ENCODE results near the gene FOXRED2. TPM values are rescaled to one million over a fixed set of nuclear protein-coding genes. Genes with fewer than 3 reads are reported as not detected.

Gene FOXRED2
- polyA plus RNA-seq, 1 of the 3 experiments (the other 2 are of a cell fraction) = 7.9 TPM

GRCh38 chr22:36461665-36462649 lies 44.9 kb downstream of the FOXRED2 start:
- Histone ChIP-seq H3K27ac (ENCODE audit: low read depth in 2 of 2, low read length in 1 of 2) (peak overlapping the region in 1 of 2 experiments; percentile 54; a peak in 2 of 4 replicates), H4K20me1 (ENCODE audit: insufficient read depth) (no peaks in the 10 kb centered on the region)
- POLR2A ChIA-PET = no interaction called here

GRCh38 chr22:36460202-36460601 lies 46.6 kb downstream of the FOXRED2 start:
- ChIA-PET CTCF (interaction anchor here (0.9 to 1.2 kb wide), 2 partner anchors 10 to 38 kb away, joined by 3 read pairs; no protein-coding TSS in a partner anchor), POLR2A (no interaction called here)
- Histone ChIP-seq H3K4me3 (ENCODE audit: low read depth in 2 of 2, low read length in 1 of 2) (no peak overlapping the region), H2AFZ (ENCODE audit: low read depth) (no peak overlapping the region), H3K9me3 (no peaks in the 10 kb centered on the region), H3K4me1 (ENCODE audit: control insufficient read depth in 1 of 2, insufficient read depth in 2 of 2, low read depth in 1 of 2, low read length in 1 of 2) (peaks cover 4 to 19% of the 10 kb centered on the region in 2 experiments; a peak in 3 of 4 replicates), H3K36me3 (replicated peaks in 1 of 2; ENCODE audit: control insufficient read depth in 1 of 2, insufficient read depth in 2 of 2, low read length in 1 of 2) (no peaks in the 10 kb centered on the region), H3K9me2 (no peaks in the 10 kb centered on the region), H3K4me2 (no peak overlapping the region), H3K79me2 (ENCODE audit: insufficient read depth) (no peaks in the 10 kb centered on the region; the same call in 1 of the 2 replicates), H3K27ac (ENCODE audit: low read depth in 2 of 2, low read length in 1 of 2) (no peak overlapping the region), H3K9ac (no peak overlapping the region), H3K27me3 (ENCODE audit: insufficient read depth) (no peaks in the 10 kb centered on the region), H3F3A (replicated peaks; ENCODE audit: insufficient read depth) (peaks cover 12% of the 10 kb centered on the region), H4K20me1 (ENCODE audit: insufficient read depth) (no peaks in the 10 kb centered on the region)
- TF ChIP-seq GABPA (IDR thresholded peaks at IDR 0.05; ENCODE audit: low read depth) (no peak), RCOR1 (IDR thresholded peaks at IDR 0.05; ENCODE audit: low read length) (no peak), NRF1 (IDR thresholded peaks at IDR 0.05; ENCODE audit: low read depth, low read length) (no peak), CTCF (IDR thresholded peaks at IDR 0.05) (no peak), EP300 (IDR thresholded peaks at IDR 0.05; ENCODE audit: borderline replicate concordance in 1 of 2, low read depth in 1 of 2, low read length in 1 of 2) (no peak), GATA2 (CRISPR knock-in tag; IDR thresholded peaks at IDR 0.05) (no peak), RFX5 (IDR thresholded peaks at IDR 0.05; ENCODE audit: low read length) (no peak), POLR2AphosphoS5 (IDR thresholded peaks at IDR 0.05; ENCODE audit: low read depth, low read length) (no peak), YY1 (IDR thresholded peaks at IDR 0.05; ENCODE audit: low read depth) (no peak), ELF1 (IDR thresholded peaks at IDR 0.05) (no peak), FOXM1 (IDR thresholded peaks at IDR 0.05; ENCODE audit: low read depth) (no peak), FOSL2 (IDR thresholded peaks at IDR 0.05; ENCODE audit: borderline replicate concordance, low read depth) (no peak), FOXJ3 (CRISPR knock-in tag; IDR thresholded peaks at IDR 0.05) (no peak), SMC3 (IDR thresholded peaks at IDR 0.05; ENCODE audit: low read depth, low read length) (no peak), RAD21 (IDR thresholded peaks at IDR 0.05; ENCODE audit: low read length) (no peak), IRF3 (IDR thresholded peaks at IDR 0.05; ENCODE audit: low read depth, low read length) (no peak), JUND (IDR thresholded peaks at IDR 0.05) (no peak), RXRA (IDR thresholded peaks at IDR 0.05; ENCODE audit: borderline replicate concordance, low read depth) (no peak), MEF2A (IDR thresholded peaks at IDR 0.05; ENCODE audit: borderline replicate concordance, low read depth) (no peak), EZH2phosphoT487 (IDR thresholded peaks at IDR 0.05; ENCODE audit: borderline replicate concordance, low read depth) (no peak)
- no peak for DNase-seq
- 98% methylated on average over 8 of the region's 8 CpGs for WGBS (ENCODE audit: low lambda C conversion rate)

More at GRCh38 chr22:36461665-36462649, 44.9 kb downstream of the FOXRED2 start:
- Histone ChIP-seq H3K36me3 (replicated peaks in 1 of 2; ENCODE audit: control insufficient read depth in 1 of 2, insufficient read depth in 2 of 2, low read length in 1 of 2) (no peaks in the 10 kb centered on the region), H3K9me2 (no peaks in the 10 kb centered on the region), H3F3A (replicated peaks; ENCODE audit: insufficient read depth) (peaks cover 23% of the 10 kb centered on the region), H3K4me1 (ENCODE audit: control insufficient read depth in 1 of 2, insufficient read depth in 2 of 2, low read depth in 1 of 2, low read length in 1 of 2) (peaks cover 0 to 37% of the 10 kb centered on the region in 2 experiments; a peak in 3 of 4 replicates), H3K79me2 (ENCODE audit: insufficient read depth) (peaks cover 6% of the 10 kb centered on the region; the same call in 1 of the 2 replicates), H3K4me3 (ENCODE audit: low read depth in 2 of 2, low read length in 1 of 2) (no peak overlapping the region), H3K9ac (peak overlapping the region; percentile 48), H3K27me3 (ENCODE audit: insufficient read depth) (no peaks in the 10 kb centered on the region), H3K9me3 (no peaks in the 10 kb centered on the region), H3K4me2 (peak overlapping the region; percentile 65), H2AFZ (ENCODE audit: low read depth) (no peak overlapping the region)
- peak; percentile 89 for TF ChIP-seq TEAD4 (IDR thresholded peaks at IDR 0.05; ENCODE audit: borderline replicate concordance, insufficient read depth)
- no peak for TF ChIP-seq FOXM1 (IDR thresholded peaks at IDR 0.05; ENCODE audit: low read depth)
- TF ChIP-seq RCOR1 (IDR thresholded peaks at IDR 0.05; ENCODE audit: low read length) = no peak
- TF ChIP-seq JUND (IDR thresholded peaks at IDR 0.05) = peak; percentile 78; the same call in 1 of the 2 replicates
- no peak; the same call in 1 of the 2 replicates for TF ChIP-seq RXRA (IDR thresholded peaks at IDR 0.05; ENCODE audit: borderline replicate concordance, low read depth)
- peak; percentile 52; the same call in 1 of the 2 replicates for TF ChIP-seq NFIC (IDR thresholded peaks at IDR 0.05; ENCODE audit: borderline replicate concordance)
- peak; percentile 71; the same call in 1 of the 2 replicates for TF ChIP-seq TCF12 (IDR thresholded peaks at IDR 0.05)
- TF ChIP-seq FOSL2 (IDR thresholded peaks at IDR 0.05; ENCODE audit: borderline replicate concordance, low read depth) = peak; percentile 74; the same call in 1 of the 2 replicates
- 83% methylated on average over 7 of the region's 16 CpGs for WGBS (ENCODE audit: low lambda C conversion rate)
- no peak for DNase-seq
- CTCF ChIA-PET = interaction anchor here (1.3 to 16.8 kb wide), 4 partner anchors 9 to 176 kb away, joined by 3 to 329 read pairs (median 5); no protein-coding TSS in a partner anchor

Measured in SK-N-SH (cell line).